Liver (tissue), 9 donors: ENCODE results near the gene APBB3. TPM values are rescaled to one million over a fixed set of nuclear protein-coding genes. Genes with fewer than 3 reads are reported as not detected.

ENCODE experiments used
- DNase-seq: peaks from one replicate; pipeline ENCODE4 v3.0.0-alpha.2; 2017; ENCODE audit warnings: low spot score
- H3K27ac ChIP-seq, 2 donors: one replicate each; pipeline ENCODE4 v1.7.0; 2013; ENCODE audit warnings: inconsistent platforms in 2 of 2, low read length in 2 of 2, control low read depth in 1 of 2, low read depth in 1 of 2, mild to moderate bottlenecking in 1 of 2
- H3K27me3 ChIP-seq, 4 donors: one replicate each; pipeline versions ENCODE4 v1.6.1 to v1.7.0; 2013; ENCODE audit warnings: low read length in 3 of 4, inconsistent platforms in 1 of 4, mild to moderate bottlenecking in 1 of 4, moderate library complexity in 1 of 4; ENCODE audit not compliant: control insufficient read depth in 4 of 4, insufficient read depth in 4 of 4
- H3K36me3 ChIP-seq, 4 donors: one replicate each; pipeline versions ENCODE4 v1.6.1 to v1.7.0; 2013; ENCODE audit warnings: low read length in 3 of 4, mild to moderate bottlenecking in 3 of 4, low read depth in 1 of 4, moderate library complexity in 1 of 4; ENCODE audit not compliant: control insufficient read depth in 4 of 4, insufficient read depth in 3 of 4
- H3K4me1 ChIP-seq, 4 donors: one replicate each; pipeline versions ENCODE4 v1.6.1 to v1.7.0; 2013; ENCODE audit warnings: low read length in 3 of 4, mild to moderate bottlenecking in 3 of 4, moderate library complexity in 1 of 4; ENCODE audit not compliant: control insufficient read depth in 4 of 4, insufficient read depth in 4 of 4
- H3K4me3 ChIP-seq, 3 donors: one replicate each; pipeline versions ENCODE4 v1.6.1 to v1.7.0; 2013; ENCODE audit warnings: low read length in 3 of 3, control low read depth in 1 of 3, low read depth in 1 of 3, mild to moderate bottlenecking in 1 of 3
- H3K9ac ChIP-seq, 2 donors: one replicate each; pipeline ENCODE4 v1.7.0; 2013; ENCODE audit warnings: low read length in 2 of 2, mild to moderate bottlenecking in 2 of 2, moderate library complexity in 2 of 2, control low read depth in 1 of 2, low read depth in 1 of 2
- H3K9me3 ChIP-seq, 4 donors: one replicate each; pipeline versions ENCODE4 v1.6.1 to v1.7.0; 2013; ENCODE audit warnings: low read length in 3 of 4; ENCODE audit not compliant: control insufficient read depth in 4 of 4
- EGR1 ChIP-seq, 2 donors: IDR thresholded peaks; 2 replicates each; pipeline ENCODE4 v1.6.1; 2016 to 2018; ENCODE audit warnings: antibody characterized with exemption in 2 of 2, low read depth in 2 of 2
- FOXA1 ChIP-seq: IDR thresholded peaks from 2 replicates; pipeline ENCODE4 v1.6.1; 2016; ENCODE audit warnings: antibody characterized with exemption
- FOXA2 ChIP-seq: IDR thresholded peaks from 2 replicates; pipeline ENCODE4 v1.6.1; 2016; ENCODE audit warnings: antibody characterized with exemption
- GABPA ChIP-seq, 2 donors: IDR thresholded peaks in 1 of 2; conservative IDR thresholded peaks in 1 of 2; 2 replicates each; pipeline ENCODE4 v1.6.1; 2016; ENCODE audit warnings: antibody characterized with exemption in 2 of 2, mild to moderate bottlenecking in 1 of 2, moderate library complexity in 1 of 2
- HNF4A ChIP-seq, 2 donors: conservative IDR thresholded peaks; 2 replicates each; pipeline ENCODE4 v1.6.1; 2016; ENCODE audit warnings: antibody characterized with exemption in 2 of 2, mild to moderate bottlenecking in 2 of 2
- HNF4G ChIP-seq: IDR thresholded peaks from 2 replicates; pipeline ENCODE4 v1.6.1; 2016; ENCODE audit warnings: antibody characterized with exemption
- JUND ChIP-seq, 2 donors: IDR thresholded peaks; 2 replicates each; pipeline ENCODE4 v1.6.1; 2016; ENCODE audit warnings: antibody characterized with exemption in 2 of 2
- NR2F2 ChIP-seq: IDR thresholded peaks from 2 replicates; pipeline ENCODE4 v1.6.1; 2016; ENCODE audit warnings: antibody characterized with exemption
- RAD21 ChIP-seq, 2 donors: IDR thresholded peaks; 2 replicates each; pipeline ENCODE4 v1.6.1; 2016; ENCODE audit warnings: antibody characterized with exemption in 2 of 2, mild to moderate bottlenecking in 2 of 2
- RXRA ChIP-seq, 2 donors: IDR thresholded peaks; 2 replicates each; pipeline ENCODE4 v1.6.1; 2017 to 2018; ENCODE audit warnings: antibody characterized with exemption in 2 of 2, mild to moderate bottlenecking in 1 of 2
- SP1 ChIP-seq: IDR thresholded peaks from 2 replicates; pipeline ENCODE4 v1.6.1; 2018; ENCODE audit warnings: antibody characterized with exemption, mild to moderate bottlenecking
- TAF1 ChIP-seq: conservative IDR thresholded peaks from 2 replicates; pipeline ENCODE4 v1.6.1; 2016; ENCODE audit warnings: antibody characterized with exemption, mild to moderate bottlenecking
- YY1 ChIP-seq: IDR thresholded peaks from 2 replicates; pipeline ENCODE4 v1.6.1; 2016; ENCODE audit warnings: antibody characterized with exemption, mild to moderate bottlenecking
- WGBS: extraction: QIAGEN DNeasy Blood & Tissue Kit; methylation state at CpG from one replicate; pipeline ENCODE4 v1.1.7; 2013; 5-methylcytosine and 5-hydroxymethylcytosine counted together
- polyA plus RNA-seq, 2 donors: library from polyadenylated mRNA; stranded (reverse) in 1 of 2; unstranded in 1 of 2; fragments of 200-250 nt in 1 of 2; fragments of >200 nt in 1 of 2; fragmentation: Nextera tagmentation in 1 of 2; extraction: Ambion mirVana in 1 of 2; gene quantifications; one replicate each; pipeline versions ENCODE4 v1.2.1 to v1.2.3, GENCODE V29; 2013 to 2015
- total RNA-seq, 2 donors: library from RNA; depleted of rRNA; stranded (reverse); fragments of >200 nt; gene quantifications; one replicate each; pipeline ENCODE4 v1.2.3, GENCODE V29; 2014
- TF ChIP-seq, protein P1 (sequence below): IDR thresholded peaks from 2 replicates; pipeline ENCODE4 v1.6.1; 2016; ENCODE audit warnings: antibody characterized with exemption, mild to moderate bottlenecking
- TF ChIP-seq, protein P2 (sequence below): IDR thresholded peaks from 2 replicates; pipeline ENCODE4 v1.6.1; 2016; ENCODE audit warnings: antibody characterized with exemption
- TF ChIP-seq, protein P3 (sequence below): IDR thresholded peaks from 2 replicates; pipeline ENCODE4 v1.6.1; 2016; ENCODE audit warnings: antibody characterized with exemption
- TF ChIP-seq, protein P4 (sequence below): fragments of 150-350 bp; IDR thresholded peaks from 2 replicates; pipeline ENCODE4 v1.5.1; 2017; ENCODE audit warnings: improper control_type of control experiment, low read depth, low read length; ENCODE audit not compliant: missing input control
- TF ChIP-seq, protein P5 (sequence below): IDR thresholded peaks from 2 replicates; pipeline ENCODE4 v1.6.1; 2016; ENCODE audit warnings: antibody characterized with exemption
- donor health status: healthy.
- donor health status: healthy.
- donor health status: healthy.
- donor health status: healthy.
- donor health status: healthy.

The APBB3 gene
- total and polyA plus RNA-seq, 4 donors, result 4.6 to 40.5 (median 19.6) TPM

DNA sequence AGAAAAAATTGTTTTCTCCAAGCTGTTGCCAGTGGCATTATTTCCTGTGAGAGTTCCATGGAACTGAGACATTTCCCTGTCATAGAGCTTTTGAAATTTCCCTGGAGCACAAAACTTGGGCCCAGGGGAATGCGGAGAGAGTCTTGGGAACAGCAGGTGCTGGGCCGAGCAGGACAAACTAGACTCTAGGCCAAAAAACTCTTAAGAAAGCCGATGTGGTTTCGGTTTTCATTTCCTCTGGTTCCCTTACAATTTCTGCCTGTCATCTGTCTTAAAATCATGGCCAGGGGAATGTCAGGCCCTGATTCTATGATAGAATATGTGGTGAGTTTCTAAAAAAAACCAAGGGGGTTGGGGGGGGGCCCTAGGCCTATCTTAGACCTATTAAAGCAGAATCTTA is 4.8 kb upstream of the APBB3 start (continued):
- TF ChIP-seq, protein P1, sequence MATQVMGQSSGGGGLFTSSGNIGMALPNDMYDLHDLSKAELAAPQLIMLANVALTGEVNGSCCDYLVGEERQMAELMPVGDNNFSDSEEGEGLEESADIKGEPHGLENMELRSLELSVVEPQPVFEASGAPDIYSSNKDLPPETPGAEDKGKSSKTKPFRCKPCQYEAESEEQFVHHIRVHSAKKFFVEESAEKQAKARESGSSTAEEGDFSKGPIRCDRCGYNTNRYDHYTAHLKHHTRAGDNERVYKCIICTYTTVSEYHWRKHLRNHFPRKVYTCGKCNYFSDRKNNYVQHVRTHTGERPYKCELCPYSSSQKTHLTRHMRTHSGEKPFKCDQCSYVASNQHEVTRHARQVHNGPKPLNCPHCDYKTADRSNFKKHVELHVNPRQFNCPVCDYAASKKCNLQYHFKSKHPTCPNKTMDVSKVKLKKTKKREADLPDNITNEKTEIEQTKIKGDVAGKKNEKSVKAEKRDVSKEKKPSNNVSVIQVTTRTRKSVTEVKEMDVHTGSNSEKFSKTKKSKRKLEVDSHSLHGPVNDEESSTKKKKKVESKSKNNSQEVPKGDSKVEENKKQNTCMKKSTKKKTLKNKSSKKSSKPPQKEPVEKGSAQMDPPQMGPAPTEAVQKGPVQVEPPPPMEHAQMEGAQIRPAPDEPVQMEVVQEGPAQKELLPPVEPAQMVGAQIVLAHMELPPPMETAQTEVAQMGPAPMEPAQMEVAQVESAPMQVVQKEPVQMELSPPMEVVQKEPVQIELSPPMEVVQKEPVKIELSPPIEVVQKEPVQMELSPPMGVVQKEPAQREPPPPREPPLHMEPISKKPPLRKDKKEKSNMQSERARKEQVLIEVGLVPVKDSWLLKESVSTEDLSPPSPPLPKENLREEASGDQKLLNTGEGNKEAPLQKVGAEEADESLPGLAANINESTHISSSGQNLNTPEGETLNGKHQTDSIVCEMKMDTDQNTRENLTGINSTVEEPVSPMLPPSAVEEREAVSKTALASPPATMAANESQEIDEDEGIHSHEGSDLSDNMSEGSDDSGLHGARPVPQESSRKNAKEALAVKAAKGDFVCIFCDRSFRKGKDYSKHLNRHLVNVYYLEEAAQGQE, result no peak
- TF ChIP-seq, protein P2, sequence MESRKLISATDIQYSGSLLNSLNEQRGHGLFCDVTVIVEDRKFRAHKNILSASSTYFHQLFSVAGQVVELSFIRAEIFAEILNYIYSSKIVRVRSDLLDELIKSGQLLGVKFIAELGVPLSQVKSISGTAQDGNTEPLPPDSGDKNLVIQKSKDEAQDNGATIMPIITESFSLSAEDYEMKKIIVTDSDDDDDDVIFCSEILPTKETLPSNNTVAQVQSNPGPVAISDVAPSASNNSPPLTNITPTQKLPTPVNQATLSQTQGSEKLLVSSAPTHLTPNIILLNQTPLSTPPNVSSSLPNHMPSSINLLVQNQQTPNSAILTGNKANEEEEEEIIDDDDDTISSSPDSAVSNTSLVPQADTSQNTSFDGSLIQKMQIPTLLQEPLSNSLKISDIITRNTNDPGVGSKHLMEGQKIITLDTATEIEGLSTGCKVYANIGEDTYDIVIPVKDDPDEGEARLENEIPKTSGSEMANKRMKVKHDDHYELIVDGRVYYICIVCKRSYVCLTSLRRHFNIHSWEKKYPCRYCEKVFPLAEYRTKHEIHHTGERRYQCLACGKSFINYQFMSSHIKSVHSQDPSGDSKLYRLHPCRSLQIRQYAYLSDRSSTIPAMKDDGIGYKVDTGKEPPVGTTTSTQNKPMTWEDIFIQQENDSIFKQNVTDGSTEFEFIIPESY, result no peak
- TF ChIP-seq TAF1, result no peak
- TF ChIP-seq JUND (IDR thresholded peaks at IDR 0.05), result no peak
- TF ChIP-seq YY1, result no peak
- no peak for TF ChIP-seq EGR1 (IDR thresholded peaks at IDR 0.05; ENCODE audit: low read depth in 2 of 2)
- TF ChIP-seq RXRA (IDR thresholded peaks at IDR 0.05), result no peak

DNA sequence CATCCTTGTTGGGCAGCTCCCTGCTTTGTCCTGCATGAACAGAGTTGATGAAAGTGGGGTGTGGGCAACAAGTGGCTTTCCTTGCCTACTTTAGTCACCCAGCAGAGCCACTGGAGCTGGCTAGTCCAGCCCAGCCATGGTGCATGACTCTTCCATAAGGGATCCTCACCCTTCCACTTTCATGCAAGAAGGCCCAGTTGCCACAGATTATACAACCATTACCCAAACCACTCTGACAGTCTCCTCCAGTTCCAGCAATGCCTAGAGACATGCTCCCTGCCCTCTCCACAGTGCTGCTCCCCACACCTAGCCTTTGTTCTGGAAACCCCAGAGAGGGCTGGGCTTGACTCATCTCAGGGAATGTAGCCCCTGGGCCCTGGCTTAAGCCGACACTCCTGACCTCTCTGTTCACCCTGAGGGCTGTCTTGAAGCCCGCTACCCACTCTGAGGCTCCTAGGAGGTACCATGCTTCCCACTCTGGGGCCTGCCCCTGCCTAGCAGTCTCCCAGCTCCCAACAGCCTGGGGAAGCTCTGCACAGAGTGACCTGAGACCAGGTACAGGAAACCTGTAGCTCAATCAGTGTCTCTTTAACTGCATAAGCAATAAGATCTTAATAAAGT is 4.2 kb upstream of the APBB3 start:
- Histone ChIP-seq H3K9me3 (no peaks in the 10 kb centered on the region), H3K36me3 (peaks cover 6 to 20% (median 15%) of the 10 kb centered on the region in 4 donors), H3K4me3 (no peak overlapping the region), H3K4me1 (peaks cover 14 to 67% (median 57%) of the 10 kb centered on the region in 4 donors), H3K27ac (peak overlapping the region; percentile 27 to 44), H3K9ac (peak overlapping the region in 1 of 2 donors; percentile 39), H3K27me3 (no peaks in the 10 kb centered on the region)
- 98% methylated on average over 2 of the region's 2 CpGs for WGBS
- TF ChIP-seq EGR1 (IDR thresholded peaks at IDR 0.05; ENCODE audit: low read depth in 2 of 2) (no peak), HNF4A (conservative IDR thresholded peaks at IDR 0.05) (no peak), YY1 (no peak), HNF4G (no peak), NR2F2 (no peak), JUND (IDR thresholded peaks at IDR 0.05) (no peak), RXRA (IDR thresholded peaks at IDR 0.05) (no peak), FOXA1 (no peak), FOXA2 (no peak), RAD21 (IDR thresholded peaks at IDR 0.05) (no peak), SP1 (no peak), TAF1 (no peak), GABPA (IDR thresholded peaks at IDR 0.05 in 1 of 2, conservative IDR thresholded peaks at IDR 0.05 in 1 of 2) (no peak)
- TF ChIP-seq, protein P1, result no peak
- TF ChIP-seq, protein P3, sequence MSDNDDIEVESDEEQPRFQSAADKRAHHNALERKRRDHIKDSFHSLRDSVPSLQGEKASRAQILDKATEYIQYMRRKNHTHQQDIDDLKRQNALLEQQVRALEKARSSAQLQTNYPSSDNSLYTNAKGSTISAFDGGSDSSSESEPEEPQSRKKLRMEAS, result no peak
- TF ChIP-seq, protein P4, sequence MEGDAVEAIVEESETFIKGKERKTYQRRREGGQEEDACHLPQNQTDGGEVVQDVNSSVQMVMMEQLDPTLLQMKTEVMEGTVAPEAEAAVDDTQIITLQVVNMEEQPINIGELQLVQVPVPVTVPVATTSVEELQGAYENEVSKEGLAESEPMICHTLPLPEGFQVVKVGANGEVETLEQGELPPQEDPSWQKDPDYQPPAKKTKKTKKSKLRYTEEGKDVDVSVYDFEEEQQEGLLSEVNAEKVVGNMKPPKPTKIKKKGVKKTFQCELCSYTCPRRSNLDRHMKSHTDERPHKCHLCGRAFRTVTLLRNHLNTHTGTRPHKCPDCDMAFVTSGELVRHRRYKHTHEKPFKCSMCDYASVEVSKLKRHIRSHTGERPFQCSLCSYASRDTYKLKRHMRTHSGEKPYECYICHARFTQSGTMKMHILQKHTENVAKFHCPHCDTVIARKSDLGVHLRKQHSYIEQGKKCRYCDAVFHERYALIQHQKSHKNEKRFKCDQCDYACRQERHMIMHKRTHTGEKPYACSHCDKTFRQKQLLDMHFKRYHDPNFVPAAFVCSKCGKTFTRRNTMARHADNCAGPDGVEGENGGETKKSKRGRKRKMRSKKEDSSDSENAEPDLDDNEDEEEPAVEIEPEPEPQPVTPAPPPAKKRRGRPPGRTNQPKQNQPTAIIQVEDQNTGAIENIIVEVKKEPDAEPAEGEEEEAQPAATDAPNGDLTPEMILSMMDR, result no peak
- TF ChIP-seq, protein P5, sequence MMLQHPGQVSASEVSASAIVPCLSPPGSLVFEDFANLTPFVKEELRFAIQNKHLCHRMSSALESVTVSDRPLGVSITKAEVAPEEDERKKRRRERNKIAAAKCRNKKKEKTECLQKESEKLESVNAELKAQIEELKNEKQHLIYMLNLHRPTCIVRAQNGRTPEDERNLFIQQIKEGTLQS, result no peak
- TF ChIP-seq, protein P2, result no peak
- DNase-seq, result no peak
